Measurements from ENCODE around the gene PPP1R15B.

Gene PPP1R15B

GRCh38 chr1:204367193-204367858 is 44.3 kb downstream of the PPP1R15B start:
- no peak for DNase-seq (ENCODE audit: low read depth in 3 of 3)

- no peak for DNase-seq (ENCODE audit: low read depth in 3 of 3)
Observed at GRCh38 chr1:204366759-204367158, 44.9 kb downstream of the PPP1R15B start.

- peak; percentile 55 to 68 (median 65) for DNase-seq (ENCODE audit: low read depth in 3 of 3)
Observed at GRCh38 chr1:204363335-204364114, 48.1 kb downstream of the PPP1R15B start.

GRCh38 chr1:204362984-204363334 is 48.7 kb downstream of the PPP1R15B start:
- no peak for DNase-seq (ENCODE audit: low read depth in 3 of 3)

GRCh38 chr1:204361781-204362180 is 49.8 kb downstream of the PPP1R15B start:
- DNase-seq (ENCODE audit: low read depth in 3 of 3): no peak

GRCh38 chr1:204361341-204361771 is 50.3 kb downstream of the PPP1R15B start:
- DNase-seq (ENCODE audit: low read depth in 3 of 3): no peak

GRCh38 chr1:204360314-204360713 is 51.3 kb downstream of the PPP1R15B start:
- DNase-seq (ENCODE audit: low read depth in 3 of 3): no peak

- no peak for DNase-seq (ENCODE audit: low read depth in 3 of 3)
Observed at GRCh38 chr1:204359474-204360255, 52.0 kb downstream of the PPP1R15B start, which contains the start of gene PLEKHA6. TSS of gene PLEKHA6 (minus strand) at chr1:204359929. CDS start at chr1:204273727, 86,202 bp downstream.

GRCh38 chr1:204359131-204359473 is 52.5 kb downstream of the PPP1R15B start:
- no peak for DNase-seq (ENCODE audit: low read depth in 3 of 3)

GRCh38 chr1:204358605-204359004 is 53.0 kb downstream of the PPP1R15B start:
- no peak for DNase-seq (ENCODE audit: low read depth in 3 of 3)

- DNase-seq (ENCODE audit: low read depth in 3 of 3): no peak
Observed at GRCh38 chr1:204357551-204358490, 53.8 kb downstream of the PPP1R15B start.

- no peak for DNase-seq (ENCODE audit: low read depth in 3 of 3)
Observed at GRCh38 chr1:204356997-204357396, 54.6 kb downstream of the PPP1R15B start.

GRCh38 chr1:204355913-204356312 is 55.7 kb downstream of the PPP1R15B start:
- DNase-seq (ENCODE audit: low read depth in 3 of 3): no peak

- DNase-seq (ENCODE audit: low read depth in 3 of 3): no peak
Observed at GRCh38 chr1:204354579-204354978, 57.0 kb downstream of the PPP1R15B start.
